Naive B cell (primary cell): ENCODE data around the gene SLC6A16. TPM values are rescaled to one million over a fixed set of nuclear protein-coding genes. Genes with fewer than 3 reads are reported as not detected.

Source experiments
- ATAC-seq, 2 donors: fragments of 150-1000 bp; cut with Tn5 transposase; 2 replicates each; pipeline ENCODE4 v1.10.0; 2021; ENCODE audit warnings: low read depth in 2 of 2, mild to moderate bottlenecking in 2 of 2, moderate library complexity in 2 of 2
- DNase-seq: peaks from one replicate; pipeline ENCODE4 v3.0.0; 2022
- H3K27ac Mint-ChIP-seq, 6 donors: one replicate each; pipeline ENCODE4 v1.8.0; 2020 to 2022; ENCODE audit warnings: mild to moderate bottlenecking in 6 of 6, mixed read lengths in 6 of 6, moderate library complexity in 5 of 6, inconsistent platforms in 2 of 6
- H3K27me3 Mint-ChIP-seq, 3 donors: one replicate each; pipeline ENCODE4 v1.8.0; 2021 to 2022; ENCODE audit warnings: mixed read lengths in 3 of 3, mild to moderate bottlenecking in 1 of 3
- H3K36me3 Mint-ChIP-seq, 2 donors: one replicate each; pipeline ENCODE4 v1.8.0; 2020 to 2022; ENCODE audit warnings: mixed read lengths in 2 of 2, inconsistent platforms in 1 of 2, mild to moderate bottlenecking in 1 of 2
- H3K4me1 Mint-ChIP-seq, 3 donors: one replicate each; pipeline ENCODE4 v1.8.0; 2020 to 2022; ENCODE audit warnings: mixed read lengths in 3 of 3, inconsistent platforms in 1 of 3, mild to moderate bottlenecking in 1 of 3, moderate library complexity in 1 of 3
- H3K4me3 Mint-ChIP-seq, 8 donors: one replicate each; pipeline ENCODE4 v1.8.0; 2020 to 2022; ENCODE audit warnings: mild to moderate bottlenecking in 8 of 8, mixed read lengths in 8 of 8, moderate library complexity in 8 of 8, inconsistent platforms in 2 of 8
- H3K9me3 Mint-ChIP-seq, 7 donors: one replicate each; pipeline ENCODE4 v1.8.0; 2020 to 2022; ENCODE audit warnings: mixed read lengths in 7 of 7, mild to moderate bottlenecking in 5 of 7, inconsistent platforms in 2 of 7, moderate library complexity in 1 of 7
- polyA plus RNA-seq, 6 donors: library from polyadenylated mRNA; unstranded; fragments of 300-500 nt; fragmentation: Illumina TruSeq; gene quantifications; one replicate each; pipeline ENCODE4 v1.2.3, GENCODE V29; 2021; ENCODE audit warnings: low read depth in 6 of 6

SLC6A16 gene
- polyA plus RNA-seq, 6 donors from 2014 or later, result 5.8 to 17.4 (median 8.4) TPM

DNA sequence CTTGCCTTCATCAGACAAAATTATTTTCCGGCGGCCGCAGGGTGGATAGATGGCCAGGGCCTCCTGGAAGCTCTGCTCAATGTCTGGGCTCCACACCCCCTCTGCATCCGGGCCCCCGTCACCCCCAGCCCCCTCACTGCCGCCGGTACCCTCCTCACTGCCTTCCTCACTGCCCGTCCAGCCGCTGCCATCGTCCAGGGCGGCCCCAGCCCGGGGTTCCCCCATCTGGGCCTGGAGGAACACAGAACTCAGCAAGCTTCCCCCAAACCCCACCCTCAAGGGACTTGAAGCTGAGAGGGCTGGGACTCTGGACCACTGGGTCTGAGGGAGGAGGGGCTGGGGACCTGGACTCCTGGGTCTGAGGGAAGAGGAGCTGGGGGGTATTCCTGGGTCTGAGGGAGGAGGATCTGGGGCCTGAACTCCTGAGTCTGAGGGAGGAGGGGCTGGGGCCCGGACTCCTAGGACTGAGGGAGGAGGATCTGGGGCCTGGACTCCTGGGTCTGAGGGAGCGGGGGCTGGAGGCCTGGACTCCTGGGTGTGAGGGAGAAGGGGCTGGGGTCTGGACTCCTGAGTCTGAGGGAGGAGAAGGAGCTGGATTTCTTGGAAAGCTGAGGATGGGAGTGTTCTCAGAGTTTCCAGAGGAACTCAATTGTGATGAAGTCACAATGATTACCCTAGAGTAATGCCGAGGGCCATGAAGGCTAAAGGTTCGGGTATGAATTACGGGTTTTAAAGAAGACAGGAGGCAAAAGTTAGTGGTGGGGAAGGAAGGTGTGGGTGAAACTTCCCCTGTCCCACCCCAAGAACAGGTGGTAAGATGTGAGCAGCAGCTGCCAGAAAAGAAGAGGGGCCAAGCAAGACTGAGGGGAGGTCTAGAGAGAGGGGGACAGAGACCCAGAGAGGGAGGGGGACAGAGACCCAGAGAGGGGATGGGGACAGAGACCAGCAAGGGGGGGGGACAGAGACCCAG, 35.1 kb upstream of the SLC6A16 start:
- Mint-ChIP-seq H3K27ac (peak overlapping the region in 5 of 6 donors; percentile 57 to 98 (median 85)), H3K9me3 (no peaks in the 10 kb centered on the region), H3K27me3 (no peaks in the 10 kb centered on the region), H3K4me1 (peaks cover 25 to 70% (median 48%) of the 10 kb centered on the region in 3 donors), H3K36me3 (no peaks in the 10 kb centered on the region), H3K4me3 (peak overlapping the region in 3 of 8 donors; percentile 83 to 92 (median 86))
- peak; percentile 24 to 35 for ATAC-seq
- DNase-seq, result peak; percentile 46

DNA sequence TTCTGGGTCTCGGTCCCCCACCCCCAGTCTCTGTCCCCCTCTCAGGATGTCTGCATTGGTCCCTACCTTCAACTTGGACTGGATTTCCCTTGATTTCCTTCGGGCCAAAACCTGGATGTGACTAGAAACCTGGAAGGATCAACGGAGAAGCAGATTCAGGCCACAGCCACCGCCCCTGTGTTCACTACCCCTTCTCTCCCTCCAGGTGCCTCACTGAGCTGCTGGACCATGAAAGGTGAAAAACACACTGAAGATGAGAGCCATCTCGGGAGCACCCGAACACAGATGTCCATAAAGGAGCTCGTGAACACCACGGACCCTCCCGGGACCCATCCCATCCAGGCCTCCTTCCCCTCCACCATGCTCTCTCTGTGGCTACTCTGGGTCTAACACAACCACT, 32.2 kb upstream of the SLC6A16 start:
- Mint-ChIP-seq H3K4me1 (peaks cover 39 to 81% (median 58%) of the 10 kb centered on the region in 3 donors), H3K9me3 (no peaks in the 10 kb centered on the region), H3K4me3 (peak overlapping the region; percentile 32 to 93 (median 83)), H3K36me3 (no peaks in the 10 kb centered on the region), H3K27me3 (no peaks in the 10 kb centered on the region), H3K27ac (peak overlapping the region in 5 of 6 donors; percentile 75 to 92 (median 83))
- ATAC-seq (peak; percentile 66), DNase-seq (no peak)

- no peaks in the 10 kb centered on the region for H3K36me3 Mint-ChIP-seq
- no peak for ATAC-seq
- H3K27me3 Mint-ChIP-seq, result no peaks in the 10 kb centered on the region
- H3K27ac Mint-ChIP-seq, result peak overlapping the region in 5 of 6 donors; percentile 56 to 90 (median 83)
- H3K4me3 Mint-ChIP-seq, result peak overlapping the region; percentile 36 to 93 (median 83)
- peaks cover 39 to 78% (median 51%) of the 10 kb centered on the region in 3 donors for H3K4me1 Mint-ChIP-seq
- DNase-seq, result no peak
- no peaks in the 10 kb centered on the region for H3K9me3 Mint-ChIP-seq
Measured at GRCh38 chr19:49356382-49356781, 31.4 kb upstream of the SLC6A16 start.

- peak overlapping the region; percentile 36 to 93 (median 83) for H3K4me3 Mint-ChIP-seq
- DNase-seq, result no peak
- peak overlapping the region; percentile 56 to 90 (median 82) for H3K27ac Mint-ChIP-seq
- peaks cover 39 to 79% (median 50%) of the 10 kb centered on the region in 3 donors for H3K4me1 Mint-ChIP-seq
- no peaks in the 10 kb centered on the region for H3K9me3 Mint-ChIP-seq
- ATAC-seq, result no peak
- no peaks in the 10 kb centered on the region for H3K27me3 Mint-ChIP-seq
- no peaks in the 10 kb centered on the region for H3K36me3 Mint-ChIP-seq
Measured at GRCh38 chr19:49355909-49356353, 30.9 kb upstream of the SLC6A16 start.

DNA sequence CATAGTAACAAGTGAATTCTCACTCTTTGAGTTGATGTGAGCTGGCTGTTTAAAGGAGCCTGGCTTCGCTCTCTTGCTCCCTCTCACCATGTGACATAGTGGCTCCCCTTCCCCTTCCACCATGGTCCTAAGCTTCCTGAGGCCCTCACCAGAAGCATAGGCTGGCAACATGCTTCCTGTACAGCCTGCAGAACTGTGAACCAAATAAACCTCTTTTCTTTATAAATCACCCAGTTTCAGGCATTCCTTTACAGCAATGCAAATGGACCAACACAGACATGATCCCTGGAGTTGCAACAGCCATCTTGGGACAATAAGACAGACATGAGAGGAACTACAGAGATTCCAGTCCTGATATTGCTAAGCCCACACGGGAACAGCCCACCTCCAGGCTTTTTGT, 24.6 kb upstream of the SLC6A16 start:
- DNase-seq (no peak), ATAC-seq (no peak)
- H3K27ac Mint-ChIP-seq, result peak overlapping the region in 1 of 6 donors; percentile 81

GRCh38 chr19:49348305-49349189, 23.6 kb upstream of the SLC6A16 start:
- H3K27ac Mint-ChIP-seq, result peak overlapping the region in 2 of 6 donors; percentile 16 to 54

More for the DNA sequence above, 24.6 kb upstream of the SLC6A16 start:
- Mint-ChIP-seq H3K27me3 (no peaks in the 10 kb centered on the region), H3K36me3 (peaks cover 7 to 10% of the 10 kb centered on the region in 2 donors), H3K4me1 (peaks cover 32 to 54% (median 36%) of the 10 kb centered on the region in 3 donors), H3K4me3 (no peak overlapping the region), H3K9me3 (peaks cover 0 to 2% (median 0%) of the 10 kb centered on the region in 7 donors)

GRCh38 chr19:49347835-49348234, 22.8 kb upstream of the SLC6A16 start:
- DNase-seq (no peak), ATAC-seq (peak; percentile 69 to 82)

More at GRCh38 chr19:49348305-49349189, 23.6 kb upstream of the SLC6A16 start:
- DNase-seq (no peak), ATAC-seq (peak in 1 of 2 donors; percentile 23)
- Mint-ChIP-seq H3K4me1 (peaks cover 31 to 57% (median 32%) of the 10 kb centered on the region in 3 donors), H3K36me3 (peaks cover 9 to 10% of the 10 kb centered on the region in 2 donors), H3K4me3 (peak overlapping the region in 1 of 8 donors; percentile 1), H3K27me3 (no peaks in the 10 kb centered on the region), H3K9me3 (peaks cover 0 to 2% (median 0%) of the 10 kb centered on the region in 7 donors)

GRCh38 chr19:49347191-49347590, 22.2 kb upstream of the SLC6A16 start:
- Mint-ChIP-seq H3K9me3 (peaks cover 0 to 2% (median 0%) of the 10 kb centered on the region in 7 donors), H3K36me3 (peaks cover 16 to 18% of the 10 kb centered on the region in 2 donors), H3K27me3 (no peaks in the 10 kb centered on the region), H3K4me1 (peaks cover 37 to 59% (median 38%) of the 10 kb centered on the region in 3 donors), H3K27ac (peak overlapping the region in 2 of 6 donors; percentile 16 to 91), H3K4me3 (peak overlapping the region in 1 of 8 donors; percentile 30)
- no peak for DNase-seq
- no peak for ATAC-seq

More at GRCh38 chr19:49347835-49348234, 22.8 kb upstream of the SLC6A16 start:
- Mint-ChIP-seq H3K36me3 (peaks cover 12 to 13% of the 10 kb centered on the region in 2 donors), H3K9me3 (peaks cover 0 to 2% (median 0%) of the 10 kb centered on the region in 7 donors), H3K4me3 (peak overlapping the region in 2 of 8 donors; percentile 66 to 72), H3K27ac (peak overlapping the region in 2 of 6 donors; percentile 16 to 85), H3K27me3 (no peaks in the 10 kb centered on the region), H3K4me1 (peaks cover 31 to 55% (median 32%) of the 10 kb centered on the region in 3 donors)

DNA sequence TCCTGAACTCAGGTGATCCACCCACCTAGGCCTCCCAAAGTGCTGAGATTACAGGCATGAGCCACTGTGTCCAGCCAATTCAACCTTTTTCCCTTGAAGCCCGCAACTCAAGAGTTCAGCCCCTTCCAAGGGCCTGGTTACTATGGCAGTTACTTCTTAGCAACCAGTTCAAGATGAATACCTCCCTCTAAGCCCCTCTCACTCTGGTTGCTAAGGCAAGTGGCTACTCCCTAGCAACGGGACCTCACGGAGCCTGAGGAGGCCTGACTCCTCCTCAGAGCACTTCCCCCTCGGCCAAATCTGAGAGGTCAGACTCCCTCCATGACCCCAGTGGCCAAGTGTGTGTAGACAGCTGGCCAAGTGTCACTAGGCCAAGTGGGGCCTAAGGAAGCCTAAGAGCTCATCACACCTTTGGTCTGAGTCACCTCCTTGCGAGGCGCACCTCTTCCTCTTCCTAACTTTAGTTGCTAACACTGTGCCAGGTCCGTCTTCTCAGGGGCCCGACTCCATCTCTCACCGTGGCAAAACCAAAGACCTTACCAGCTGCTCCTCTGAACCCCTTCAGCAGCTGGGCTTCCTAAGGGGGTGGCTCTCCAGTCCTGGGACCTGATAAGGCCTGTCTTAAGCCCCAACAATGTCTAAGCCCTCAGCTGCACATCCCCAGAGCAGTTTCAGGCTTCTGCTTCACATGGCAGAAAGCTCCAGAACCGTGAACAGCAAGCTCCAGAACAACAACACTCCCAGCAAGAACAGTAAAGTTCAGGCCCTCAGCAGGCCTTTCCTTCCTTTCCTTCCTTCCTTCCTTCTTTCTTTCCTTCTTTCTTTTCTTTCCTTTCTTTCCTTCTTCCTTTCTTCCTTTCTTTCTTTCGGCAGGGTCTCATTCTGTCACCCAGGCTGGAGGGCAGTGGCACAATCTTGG, 19.8 kb upstream of the SLC6A16 start:
- no peak for ATAC-seq
- H3K27ac Mint-ChIP-seq, result peak overlapping the region in 4 of 6 donors; percentile 61 to 84 (median 70)
- DNase-seq, result no peak
- peaks cover 16 to 28% of the 10 kb centered on the region in 2 donors for H3K36me3 Mint-ChIP-seq
- no peak overlapping the region for H3K4me3 Mint-ChIP-seq
- peaks cover 0 to 6% (median 4%) of the 10 kb centered on the region in 7 donors for H3K9me3 Mint-ChIP-seq
- H3K4me1 Mint-ChIP-seq, result peaks cover 51 to 75% (median 62%) of the 10 kb centered on the region in 3 donors
- H3K27me3 Mint-ChIP-seq, result no peaks in the 10 kb centered on the region

- DNase-seq, result no peak
- ATAC-seq, result no peak
- Mint-ChIP-seq H3K9me3 (peaks cover 0 to 10% (median 5%) of the 10 kb centered on the region in 7 donors), H3K27me3 (no peaks in the 10 kb centered on the region), H3K27ac (peak overlapping the region in 5 of 6 donors; percentile 32 to 98 (median 85)), H3K36me3 (peaks cover 23 to 38% of the 10 kb centered on the region in 2 donors), H3K4me3 (peak overlapping the region in 3 of 8 donors; percentile 23 to 67 (median 44)), H3K4me1 (peaks cover 51 to 76% (median 67%) of the 10 kb centered on the region in 3 donors)
Measured at GRCh38 chr19:49343123-49343522, 18.1 kb upstream of the SLC6A16 start.

GRCh38 chr19:49342291-49342721, 17.3 kb upstream of the SLC6A16 start:
- Mint-ChIP-seq H3K27ac (peak overlapping the region; percentile 85 to 100 (median 95)), H3K4me3 (peak overlapping the region in 5 of 8 donors; percentile 23 to 79 (median 65)), H3K4me1 (peaks cover 54 to 76% (median 67%) of the 10 kb centered on the region in 3 donors), H3K36me3 (peaks cover 29 to 47% of the 10 kb centered on the region in 2 donors), H3K27me3 (no peaks in the 10 kb centered on the region), H3K9me3 (peaks cover 0 to 11% (median 6%) of the 10 kb centered on the region in 7 donors)
- ATAC-seq (no peak), DNase-seq (no peak)
